HepG2 (cell line): ENCODE results near the gene DPAGT1. TPM values are rescaled to one million over a fixed set of nuclear protein-coding genes. Genes with fewer than 3 reads are reported as not detected.
A peak's percentile ranks its signal among the peaks of the same experiment; 100 is the strongest.

Experiments used
- ATF1 ChIP-seq: IDR thresholded peaks from 2 replicates; pipeline ENCODE4 v1.6.1; 2016; ENCODE audit warnings: mild to moderate bottlenecking, control low read depth
- CBX2 ChIP-seq, 2 experiments: fragments of 200-600 bp in 1 of 2; sonication (generic); formaldehyde crosslinking in 1 of 2; IDR thresholded peaks; 2 replicates each; pipeline versions ENCODE4 v1.7.0 to v1.8.1; 2018 to 2022; ENCODE audit warnings: low read depth in 2 of 2, low read length in 1 of 2, mild to moderate bottlenecking in 1 of 2, missing genetic modification reagents in 1 of 2
- FOXA3 ChIP-seq: IDR thresholded peaks from 2 replicates; pipeline ENCODE4 v1.6.1; 2016; ENCODE audit warnings: missing genetic modification reagents, missing compliant biosample characterization
- KAT7 ChIP-seq: IDR thresholded peaks from 2 replicates; pipeline ENCODE4 v1.6.1; 2018; ENCODE audit warnings: borderline replicate concordance, missing compliant biosample characterization
- MAZ ChIP-seq, 2 experiments: sonication (generic) in 1 of 2; formaldehyde crosslinking in 1 of 2; IDR thresholded peaks; 2 replicates each; pipeline versions ENCODE4 v1.5.0 to v1.6.1; 2012 to 2020; ENCODE audit warnings: low read depth in 2 of 2, mild to moderate bottlenecking in 2 of 2, borderline replicate concordance in 1 of 2, improper control_type of control experiment in 1 of 2, low read length in 1 of 2, missing genetic modification reagents in 1 of 2, moderate library complexity in 1 of 2
- MEF2D ChIP-seq: sonication (generic); formaldehyde crosslinking; IDR thresholded peaks from 2 replicates; pipeline ENCODE4 v1.5.1; 2020; ENCODE audit warnings: mild to moderate bottlenecking, missing genetic modification reagents
- NFKBIZ ChIP-seq: IDR thresholded peaks from 2 replicates; pipeline ENCODE4 v1.6.1; 2018; ENCODE audit warnings: missing genetic modification reagents, missing compliant biosample characterization
- NKX3-1 ChIP-seq: sonication (generic); formaldehyde crosslinking; IDR thresholded peaks from 2 replicates; pipeline ENCODE4 v1.5.0; 2020; ENCODE audit warnings: missing genetic modification reagents
- NR2C2 ChIP-seq: sonication (generic); formaldehyde crosslinking; IDR thresholded peaks from 2 replicates; pipeline ENCODE4 v1.4.0; 2020; ENCODE audit warnings: missing genetic modification reagents, mild to moderate bottlenecking, moderate library complexity, borderline replicate concordance
- PAXIP1 ChIP-seq: sonication (generic); formaldehyde crosslinking; conservative IDR thresholded peaks from 2 replicates; pipeline ENCODE4 v1.4.0; 2020; ENCODE audit warnings: mild to moderate bottlenecking, missing genetic modification reagents, moderate library complexity
- PCBP2 ChIP-seq: fragments of 200-400 bp; formaldehyde crosslinking; optimal IDR thresholded peaks from 2 replicates; pipeline ENCODE3; 2018; ENCODE audit warnings: low read length, low read depth; ENCODE audit not compliant: poor library complexity, severe bottlenecking
- PLRG1 ChIP-seq: fragments of 450-650 bp; conservative IDR thresholded peaks from 2 replicates; pipeline ENCODE4 v1.6.1; 2016
- RBAK ChIP-seq: sonication (generic); formaldehyde crosslinking; IDR thresholded peaks from 2 replicates; pipeline ENCODE4 v1.5.1; 2020; ENCODE audit warnings: mild to moderate bottlenecking, missing genetic modification reagents
- RFX3 ChIP-seq: IDR thresholded peaks from 2 replicates; pipeline ENCODE4 v1.6.1; 2016; ENCODE audit warnings: missing biosample characterization, missing genetic modification reagents
- TEAD3 ChIP-seq: optimal IDR thresholded peaks from 2 replicates; pipeline ENCODE3; 2016; ENCODE audit warnings: borderline replicate concordance
- ZFP36L2 ChIP-seq: sonication (generic); formaldehyde crosslinking; IDR thresholded peaks from 2 replicates; pipeline ENCODE4 v1.4.0; 2020; ENCODE audit warnings: missing genetic modification reagents
- ZNF17 ChIP-seq: sonication (generic); formaldehyde crosslinking; IDR thresholded peaks from 2 replicates; pipeline ENCODE4 v1.5.0; 2020; ENCODE audit warnings: mild to moderate bottlenecking, missing genetic modification reagents
- ZNF256 ChIP-seq: sonication (generic); formaldehyde crosslinking; conservative IDR thresholded peaks from 2 replicates; pipeline ENCODE4 v1.4.0; 2020; ENCODE audit warnings: missing genetic modification reagents
- ZNF431 ChIP-seq: sonication (generic); formaldehyde crosslinking; IDR thresholded peaks from 2 replicates; pipeline ENCODE4 v1.9.0; 2022; ENCODE audit warnings: missing genetic modification reagents, low read depth, mild to moderate bottlenecking, borderline replicate concordance
- ZNF546 ChIP-seq: sonication (generic); formaldehyde crosslinking; conservative IDR thresholded peaks from 2 replicates; pipeline ENCODE4 v1.8.1; 2023; ENCODE audit warnings: mild to moderate bottlenecking, missing genetic modification reagents
- ZNF598 ChIP-seq: sonication (generic); formaldehyde crosslinking; IDR thresholded peaks from 2 replicates; pipeline ENCODE4 v1.5.1; 2020; ENCODE audit warnings: mild to moderate bottlenecking, missing genetic modification reagents, borderline replicate concordance
- ZNF639 ChIP-seq: conservative IDR thresholded peaks from 2 replicates; pipeline ENCODE4 v1.6.1; 2018; ENCODE audit warnings: missing genetic modification reagents
- ZNF720 ChIP-seq: sonication (generic); formaldehyde crosslinking; IDR thresholded peaks from 2 replicates; pipeline ENCODE4 v1.4.0; 2020; ENCODE audit warnings: missing genetic modification reagents
- ZSCAN9 ChIP-seq: IDR thresholded peaks from 2 replicates; pipeline ENCODE4 v1.6.1; 2016; ENCODE audit warnings: borderline replicate concordance
- ZZZ3 ChIP-seq: sonication (generic); formaldehyde crosslinking; IDR thresholded peaks from 2 replicates; pipeline ENCODE4 v1.4.0; 2020; ENCODE audit warnings: missing genetic modification reagents, mild to moderate bottlenecking, borderline replicate concordance
- polyA plus RNA-seq, 8 experiments: library from polyadenylated mRNA; depleted of rRNA in 3 of 8; stranded (reverse) in 7 of 8; unstranded in 1 of 8; fragments of >200 nt; fragmentation: Illumina TruSeq in 4 of 8; extraction: Trizol in 4 of 8; gene quantifications; 2 replicates each; pipeline versions ENCODE4 v1.2.1 to v1.2.3, GENCODE V29; 2011 to 2016; ENCODE audit warnings: low read depth in 4 of 8, missing spikeins in 1 of 8, mixed read lengths in 1 of 8; ENCODE audit not compliant: insufficient read depth in 1 of 8
- total RNA-seq, 5 experiments: library from RNA; depleted of rRNA; stranded (reverse); fragments of >200 nt; fragmentation: Illumina TruSeq; extraction: Trizol; gene quantifications; 2 replicates each; pipeline ENCODE4 v1.2.3, GENCODE V29; 2016; ENCODE audit warnings: low read depth in 1 of 5
- TF ChIP-seq, protein P1 (sequence below): sonication (generic); formaldehyde crosslinking; conservative IDR thresholded peaks from 2 replicates; pipeline ENCODE4 v1.8.0; 2022; ENCODE audit warnings: missing genetic modification reagents

DPAGT1 gene
- total and polyA plus RNA-seq, 2 of the 13 experiments (the other 11 are each of a cell fraction or from before 2014, with no cell fraction given): 37.6 to 70.7 TPM

- TF ChIP-seq ZNF256 (CRISPR knock-in tag) (no peak), ZNF639 (CRISPR knock-in tag) (no peak), ZNF431 (CRISPR knock-in tag) (no peak), ZSCAN9 (no peak), KAT7 (CRISPR knock-in tag) (no peak), TEAD3 (CRISPR knock-in tag) (peak; percentile 42), PAXIP1 (CRISPR knock-in tag) (peak; percentile 78), ZZZ3 (CRISPR knock-in tag) (no peak), MEF2D (CRISPR knock-in tag) (no peak), ZFP36L2 (CRISPR knock-in tag) (no peak), RFX3 (CRISPR knock-in tag) (no peak), MAZ (IDR thresholded peaks at IDR 0.05; ENCODE audit: borderline replicate concordance, low read depth, low read length) (no peak), MAZ (CRISPR knock-in tag; IDR thresholded peaks at IDR 0.05; ENCODE audit: low read depth) (no peak), NKX3-1 (CRISPR knock-in tag) (no peak), FOXA3 (CRISPR knock-in tag) (peak; percentile 79), NFKBIZ (CRISPR knock-in tag) (no peak), NR2C2 (CRISPR knock-in tag) (peak; percentile 31; the same call in 1 of the 2 replicates), ATF1 (CRISPR knock-in tag) (0 out of 2 replicates have a peak, but pooled peaks have one; percentile 9), PCBP2 (no peak), ZNF598 (CRISPR knock-in tag) (no peak), ZNF546 (CRISPR knock-in tag) (no peak), ZNF720 (CRISPR knock-in tag) (no peak), PLRG1 (no peak), CBX2 (IDR thresholded peaks at IDR 0.05; ENCODE audit: low read depth, low read length) (no peak), CBX2 (CRISPR knock-in tag; IDR thresholded peaks at IDR 0.05; ENCODE audit: low read depth) (no peak), RBAK (no peak), ZNF17 (CRISPR knock-in tag) (no peak)
- TF ChIP-seq, protein P1, sequence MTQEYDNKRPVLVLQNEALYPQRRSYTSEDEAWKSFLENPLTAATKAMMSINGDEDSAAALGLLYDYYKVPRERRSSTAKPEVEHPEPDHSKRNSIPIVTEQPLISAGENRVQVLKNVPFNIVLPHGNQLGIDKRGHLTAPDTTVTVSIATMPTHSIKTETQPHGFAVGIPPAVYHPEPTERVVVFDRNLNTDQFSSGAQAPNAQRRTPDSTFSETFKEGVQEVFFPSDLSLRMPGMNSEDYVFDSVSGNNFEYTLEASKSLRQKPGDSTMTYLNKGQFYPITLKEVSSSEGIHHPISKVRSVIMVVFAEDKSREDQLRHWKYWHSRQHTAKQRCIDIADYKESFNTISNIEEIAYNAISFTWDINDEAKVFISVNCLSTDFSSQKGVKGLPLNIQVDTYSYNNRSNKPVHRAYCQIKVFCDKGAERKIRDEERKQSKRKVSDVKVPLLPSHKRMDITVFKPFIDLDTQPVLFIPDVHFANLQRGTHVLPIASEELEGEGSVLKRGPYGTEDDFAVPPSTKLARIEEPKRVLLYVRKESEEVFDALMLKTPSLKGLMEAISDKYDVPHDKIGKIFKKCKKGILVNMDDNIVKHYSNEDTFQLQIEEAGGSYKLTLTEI: no peak
Measured at GRCh38 chr11:119108857-119109221, 7.2 kb upstream of the DPAGT1 start (continued).
